HG03432 (cell line): ENCODE data around the gene RAB22A.

ENCODE experiments used
- ATAC-seq: cut with Tn5 transposase; IDR thresholded peaks from one replicate; pipeline ENCODE4 v1.9.1; 2021; ENCODE audit warnings: mild to moderate bottlenecking, moderate library complexity; ENCODE audit not compliant: unreplicated experiment

Gene RAB22A

GRCh38 chr20:58300321-58300720 is 9.2 kb upstream of the RAB22A start:
- no peak for ATAC-seq

DNA sequence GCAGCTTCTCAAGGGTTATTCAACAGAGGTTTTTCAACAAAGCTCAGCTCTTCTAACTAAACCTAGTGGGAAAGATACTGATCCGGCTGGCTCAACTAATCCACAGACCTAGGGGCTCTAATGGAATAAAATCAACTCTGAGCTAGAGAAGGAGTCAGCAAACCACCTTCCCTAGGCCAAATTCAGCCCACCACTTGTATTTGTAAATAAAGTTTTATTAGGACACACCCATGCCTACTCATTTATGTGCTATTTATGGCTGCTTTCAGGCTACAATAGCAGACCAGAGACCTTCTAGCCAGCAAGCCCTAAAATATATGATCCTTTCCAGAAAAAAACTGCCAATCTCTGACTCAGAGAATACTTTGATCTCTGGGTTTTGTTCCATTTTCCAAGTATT is 6.0 kb upstream of the RAB22A start:
- no peak for ATAC-seq

- ATAC-seq = no peak
Measured at GRCh38 chr20:58305061-58305460, 4.5 kb upstream of the RAB22A start.

DNA sequence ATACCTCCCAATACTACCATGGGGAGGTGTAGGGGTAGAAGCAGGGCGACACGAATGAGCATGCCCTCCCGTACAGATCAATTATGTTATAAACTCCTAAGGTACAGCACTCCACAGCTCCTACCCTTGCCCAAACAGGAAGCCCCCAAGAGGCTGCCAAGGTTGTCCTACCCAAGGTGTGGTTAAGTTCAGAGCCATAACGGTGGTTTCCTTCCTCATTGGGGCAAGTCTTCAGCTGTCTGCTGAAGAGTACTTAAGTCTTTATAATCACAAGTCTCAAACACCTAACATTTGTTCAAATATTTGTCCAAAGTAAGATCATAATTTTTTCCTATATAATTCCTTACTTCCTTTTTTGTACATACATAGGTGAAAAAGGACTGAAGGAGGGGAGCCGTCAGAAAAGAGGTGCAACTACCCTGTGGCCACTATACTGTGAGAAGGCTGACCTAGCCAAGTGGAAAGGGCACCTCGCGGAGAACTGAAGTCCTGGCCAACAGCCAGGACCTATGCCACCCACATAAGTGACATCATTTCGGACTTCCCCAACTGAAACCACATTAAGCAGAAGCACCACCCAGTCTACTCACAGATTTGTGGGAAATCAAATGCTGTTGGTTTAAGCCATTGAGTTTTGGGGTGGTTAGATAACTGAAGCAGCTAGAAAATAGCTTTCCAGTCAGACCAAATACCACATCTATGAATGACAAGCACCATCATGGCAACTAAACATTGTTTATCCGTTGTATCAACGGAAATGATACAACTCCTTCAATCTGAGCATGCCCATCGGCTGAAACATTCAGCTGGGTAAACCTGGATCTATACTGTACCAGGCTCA is 2.9 kb upstream of the RAB22A start:
- peak; percentile 38 for ATAC-seq

DNA sequence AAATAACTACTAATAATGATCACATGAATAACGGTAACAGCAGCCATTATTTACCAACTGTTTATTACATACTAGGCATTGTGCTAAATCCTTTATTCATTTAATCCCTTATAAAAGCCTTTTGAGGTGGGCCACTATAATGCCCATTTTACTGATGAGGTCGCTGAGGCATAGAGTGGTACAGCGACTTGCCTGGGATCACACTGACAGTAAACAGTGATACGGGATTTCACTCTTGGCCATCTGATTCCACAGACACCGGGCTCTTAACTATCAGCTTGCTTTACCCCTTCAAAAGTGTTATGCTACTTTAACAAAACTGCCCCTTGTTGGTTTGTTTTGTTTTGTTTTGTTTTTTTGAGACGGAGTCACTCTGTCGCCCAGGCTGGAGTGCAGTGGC is 2.2 kb upstream of the RAB22A start:
- ATAC-seq = no peak

GRCh38 chr20:58308290-58308679 is 1.2 kb upstream of the RAB22A start:
- no peak for ATAC-seq

DNA sequence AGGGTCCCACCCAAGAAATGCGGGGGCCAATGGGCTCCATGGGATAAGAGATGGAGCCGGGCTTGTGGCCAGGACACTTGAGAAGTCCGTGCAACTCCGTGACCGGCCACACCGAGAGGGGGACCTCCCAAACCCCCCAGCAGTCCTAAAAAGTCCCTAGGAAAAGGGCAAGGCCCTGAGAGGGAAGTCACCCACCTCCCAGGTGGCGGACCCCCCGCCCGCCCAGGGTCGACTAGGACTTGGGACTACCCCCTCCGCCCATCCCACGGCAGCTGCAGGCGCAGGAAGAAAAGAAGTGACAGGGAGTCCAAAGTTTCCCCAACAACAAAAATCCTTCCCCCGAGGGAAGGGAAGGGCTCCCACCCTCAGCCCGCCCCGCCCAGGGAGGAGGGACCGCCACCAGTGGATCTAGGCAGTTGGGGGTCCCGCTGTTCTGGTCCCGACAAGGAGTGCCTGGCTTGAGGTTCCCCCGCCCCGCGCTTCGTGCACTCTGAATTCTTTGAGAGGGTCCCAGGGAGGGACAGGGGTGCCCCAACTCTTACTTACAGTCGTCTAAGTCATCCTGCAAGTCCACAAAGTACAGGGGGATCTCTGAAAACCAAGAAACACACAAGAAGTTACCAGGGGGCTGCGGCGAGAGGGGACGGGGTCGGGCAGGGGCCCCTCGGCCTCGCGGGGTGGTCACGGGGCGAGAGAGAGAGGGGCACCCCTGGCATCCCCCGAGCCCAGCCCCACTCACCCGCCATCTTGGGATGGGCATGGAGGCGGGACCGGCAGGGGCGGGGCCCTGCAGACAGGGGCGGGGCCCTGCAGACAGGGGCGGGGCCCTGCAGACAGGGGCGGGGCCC is 611 bp upstream of the RAB22A start:
- peak; percentile 62 for ATAC-seq

DNA sequence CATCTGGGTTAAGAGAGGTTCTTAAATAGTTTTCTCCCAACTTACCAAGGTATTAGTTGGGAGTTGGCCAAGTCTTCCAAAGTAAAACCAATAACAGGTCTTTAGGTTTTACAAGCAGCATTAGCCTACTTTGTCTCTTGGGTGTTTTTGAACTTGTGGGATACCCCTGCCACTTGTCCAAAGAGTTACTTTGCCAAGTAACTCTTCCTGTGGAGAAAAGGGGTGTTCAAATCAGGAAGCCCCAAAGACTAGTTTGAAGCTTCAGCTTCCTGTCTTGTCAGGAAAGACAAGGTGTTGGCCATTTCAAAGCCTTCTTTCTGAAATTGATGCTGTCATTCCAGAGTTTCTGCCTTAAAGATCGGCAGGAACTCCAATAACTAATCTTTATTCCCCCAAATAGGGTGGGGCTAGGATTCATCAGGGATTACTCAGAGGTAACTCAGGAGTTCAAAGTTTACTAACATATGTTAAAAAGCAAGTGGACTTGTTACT is 822 bp downstream of the RAB22A start:
- no peak for ATAC-seq

GRCh38 chr20:58312836-58313235 is 3.3 kb downstream of the RAB22A start:
- ATAC-seq = no peak

DNA sequence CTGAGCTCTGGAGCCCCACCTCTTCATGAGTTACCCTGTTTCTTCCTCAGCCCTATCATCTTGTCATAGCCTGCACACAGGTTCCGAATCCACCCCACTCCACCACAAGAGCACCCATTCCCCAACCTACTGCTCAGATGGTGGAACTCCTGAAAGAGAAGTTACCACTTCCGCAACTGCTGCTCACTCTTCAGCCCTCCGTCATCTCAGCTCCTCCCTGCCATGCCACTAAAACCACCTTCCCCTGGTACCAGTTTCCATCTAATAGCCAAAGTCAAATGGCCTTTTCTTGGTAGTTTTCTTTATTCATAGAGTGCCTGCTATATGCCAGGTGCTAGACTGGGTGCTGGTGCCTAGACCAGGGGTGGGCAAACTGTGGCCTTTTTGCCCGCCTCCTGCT is 3.9 kb downstream of the RAB22A start:
- no peak for ATAC-seq

- ATAC-seq = no peak
Measured at GRCh38 chr20:58321205-58321604, 11.7 kb downstream of the RAB22A start.

- ATAC-seq = no peak
Measured at GRCh38 chr20:58322083-58322482, 12.6 kb downstream of the RAB22A start.

GRCh38 chr20:58325912-58326311 is 16.4 kb downstream of the RAB22A start:
- ATAC-seq = no peak

DNA sequence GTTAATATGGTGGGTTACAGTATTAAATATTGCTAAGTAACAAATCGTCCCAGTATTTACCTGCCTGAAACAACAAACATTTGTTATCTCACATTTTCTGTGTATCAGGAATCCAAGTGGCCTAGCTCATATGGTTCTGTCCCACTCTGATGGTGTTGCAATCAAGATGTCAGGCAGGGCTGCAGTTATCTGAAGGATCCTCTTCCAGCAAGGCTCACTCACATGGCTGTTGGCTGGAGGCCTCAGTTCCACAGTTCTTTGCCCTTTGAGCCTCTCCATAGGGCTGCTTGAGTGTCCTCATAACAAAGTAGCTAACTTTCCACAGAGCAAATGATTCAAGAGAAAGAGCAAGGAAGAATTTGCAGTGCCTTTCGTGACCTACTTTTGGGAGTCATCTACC is 17.7 kb downstream of the RAB22A start:
- no peak for ATAC-seq

GRCh38 chr20:58328836-58329235 is 19.3 kb downstream of the RAB22A start:
- no peak for ATAC-seq

- no peak for ATAC-seq
Measured at GRCh38 chr20:58329711-58330110, 20.2 kb downstream of the RAB22A start.

GRCh38 chr20:58330249-58330648 is 20.7 kb downstream of the RAB22A start:
- ATAC-seq = no peak

GRCh38 chr20:58330687-58331086 is 21.2 kb downstream of the RAB22A start:
- ATAC-seq = no peak

DNA sequence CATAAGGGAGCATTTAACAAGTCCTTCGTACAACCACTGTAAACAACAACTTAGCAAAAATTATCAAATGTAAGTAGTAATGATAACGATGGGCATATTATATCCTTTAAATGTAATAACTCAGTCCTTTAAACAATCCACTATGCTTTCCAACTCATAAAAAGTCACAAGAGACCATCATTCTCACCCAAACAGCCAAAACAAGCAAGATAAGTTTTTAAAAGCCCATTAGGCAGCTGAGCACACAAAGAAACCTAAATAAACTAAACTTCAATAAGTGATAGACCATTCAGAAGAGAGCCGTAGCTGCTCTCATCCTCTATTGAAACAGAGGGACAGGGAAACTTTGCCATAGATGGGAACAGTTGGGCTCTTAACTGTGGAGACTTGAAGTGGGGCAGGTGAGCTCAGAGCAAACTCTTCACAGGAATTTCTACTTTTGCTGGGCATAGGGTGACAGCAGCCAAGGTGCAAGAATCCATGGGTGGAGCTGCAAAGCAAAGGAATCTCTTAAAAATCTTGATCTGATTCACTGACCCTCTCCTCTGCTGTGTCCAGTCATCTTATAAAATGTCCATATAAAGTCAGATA is 22.5 kb downstream of the RAB22A start:
- no peak for ATAC-seq

GRCh38 chr20:58339741-58340140 is 30.2 kb downstream of the RAB22A start:
- ATAC-seq = no peak

DNA sequence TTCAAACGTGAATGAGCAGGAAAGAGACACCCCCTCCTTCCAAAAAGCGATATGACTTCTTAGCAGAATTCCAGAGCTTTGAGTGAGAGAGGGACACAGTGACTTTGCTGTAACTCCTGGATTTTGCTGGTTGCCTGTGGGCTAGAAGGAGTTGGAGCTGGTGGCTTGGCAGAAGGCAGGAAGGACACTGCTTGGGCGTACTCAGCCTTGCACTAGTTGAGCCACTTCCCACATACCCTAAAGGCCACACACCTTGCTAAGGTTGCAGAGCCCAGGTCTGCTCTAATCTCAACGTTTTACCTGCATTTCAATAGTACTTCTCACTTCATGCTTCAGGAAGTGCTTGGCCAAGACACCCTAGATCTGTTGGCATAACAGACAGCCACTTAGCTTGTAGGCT is 30.6 kb downstream of the RAB22A start:
- ATAC-seq = no peak

- ATAC-seq = no peak
Measured at GRCh38 chr20:58340853-58341252, 31.3 kb downstream of the RAB22A start.
